ENCODE data around the gene LYRM4.

The LYRM4 gene

GRCh38 chr6:5243069-5243468 is 17.7 kb downstream of the LYRM4 start:
- H3K9me3 ChIP-seq (ENCODE audit: low read length) = no peaks in the 10 kb centered on the region
- H3K27me3 ChIP-seq (ENCODE audit: insufficient read depth, low read length) = no peaks in the 10 kb centered on the region
- no peak overlapping the region for H3K27ac ChIP-seq (ENCODE audit: low read depth, low read length, poor library complexity, severe bottlenecking)
- H3K36me3 ChIP-seq (ENCODE audit: insufficient read depth, low read length) = no peaks in the 10 kb centered on the region
- no peak overlapping the region for H2AFZ ChIP-seq (ENCODE audit: low read length)
- no peaks in the 10 kb centered on the region for H3K9me2 ChIP-seq (ENCODE audit: low read depth, low read length)
- no peak overlapping the region for H3K9ac ChIP-seq (ENCODE audit: low read length)
- no peaks in the 10 kb centered on the region for H3F3A ChIP-seq (ENCODE audit: insufficient read depth, low read length)
- no peak overlapping the region for H3K4me3 ChIP-seq (ENCODE audit: low read depth, low read length, poor library complexity, severe bottlenecking)
- TF ChIP-seq CTCF (IDR thresholded peaks at IDR 0.05; ENCODE audit: low read length) (no peak), EZH2 (IDR thresholded peaks at IDR 0.05; ENCODE audit: borderline replicate concordance, low read length) (no peak)
- no peaks in the 10 kb centered on the region for H4K20me1 ChIP-seq (ENCODE audit: insufficient read depth, low read length)
- H3K79me2 ChIP-seq (ENCODE audit: insufficient read depth, low read length) = no peaks in the 10 kb centered on the region; the same call in 1 of the 2 replicates
- H3K4me2 ChIP-seq (ENCODE audit: low read length) = no peak overlapping the region
- H3K4me1 ChIP-seq (ENCODE audit: insufficient read depth, low read length, severe bottlenecking) = no peaks in the 10 kb centered on the region

GRCh38 chr6:5241252-5241651 is 19.5 kb downstream of the LYRM4 start:
- H3K4me3 ChIP-seq (ENCODE audit: low read depth, low read length, poor library complexity, severe bottlenecking) = no peak overlapping the region

GRCh38 chr6:5238336-5238735 is 22.4 kb downstream of the LYRM4 start:
- no peaks in the 10 kb centered on the region for H3F3A ChIP-seq (ENCODE audit: insufficient read depth, low read length)
- H3K9ac ChIP-seq (ENCODE audit: low read length) = no peak overlapping the region
- H3K4me2 ChIP-seq (ENCODE audit: low read length) = no peak overlapping the region
- no peaks in the 10 kb centered on the region for H4K20me1 ChIP-seq (ENCODE audit: insufficient read depth, low read length)
- no peaks in the 10 kb centered on the region for H3K4me1 ChIP-seq (ENCODE audit: insufficient read depth, low read length, severe bottlenecking)
- peaks cover 14% of the 10 kb centered on the region; the same call in 1 of the 2 replicates for H3K36me3 ChIP-seq (ENCODE audit: insufficient read depth, low read length)
- H3K79me2 ChIP-seq (ENCODE audit: insufficient read depth, low read length) = no peaks in the 10 kb centered on the region; the same call in 1 of the 2 replicates
- no peaks in the 10 kb centered on the region for H3K9me3 ChIP-seq (ENCODE audit: low read length)
- no peaks in the 10 kb centered on the region for H3K9me2 ChIP-seq (ENCODE audit: low read depth, low read length)
- H3K4me3 ChIP-seq (ENCODE audit: low read depth, low read length, poor library complexity, severe bottlenecking) = no peak overlapping the region
- H2AFZ ChIP-seq (ENCODE audit: low read length) = no peak overlapping the region
- no peaks in the 10 kb centered on the region for H3K27me3 ChIP-seq (ENCODE audit: insufficient read depth, low read length)
- no peak overlapping the region for H3K27ac ChIP-seq (ENCODE audit: low read depth, low read length, poor library complexity, severe bottlenecking)
- TF ChIP-seq EZH2 (IDR thresholded peaks at IDR 0.05; ENCODE audit: borderline replicate concordance, low read length) = no peak
- TF ChIP-seq CTCF (IDR thresholded peaks at IDR 0.05; ENCODE audit: low read length) = no peak

More at GRCh38 chr6:5241252-5241651, 19.5 kb downstream of the LYRM4 start:
- no peaks in the 10 kb centered on the region for H4K20me1 ChIP-seq (ENCODE audit: insufficient read depth, low read length)
- no peaks in the 10 kb centered on the region for H3K27me3 ChIP-seq (ENCODE audit: insufficient read depth, low read length)
- H3K9ac ChIP-seq (ENCODE audit: low read length) = no peak overlapping the region
- H3K79me2 ChIP-seq (ENCODE audit: insufficient read depth, low read length) = no peaks in the 10 kb centered on the region; the same call in 1 of the 2 replicates
- H3K9me3 ChIP-seq (ENCODE audit: low read length) = no peaks in the 10 kb centered on the region
- H3K27ac ChIP-seq (ENCODE audit: low read depth, low read length, poor library complexity, severe bottlenecking) = no peak overlapping the region
- no peaks in the 10 kb centered on the region for H3K36me3 ChIP-seq (ENCODE audit: insufficient read depth, low read length)
- H3K9me2 ChIP-seq (ENCODE audit: low read depth, low read length) = no peaks in the 10 kb centered on the region
- no peaks in the 10 kb centered on the region for H3F3A ChIP-seq (ENCODE audit: insufficient read depth, low read length)
- TF ChIP-seq EZH2 (IDR thresholded peaks at IDR 0.05; ENCODE audit: borderline replicate concordance, low read length) (no peak), CTCF (IDR thresholded peaks at IDR 0.05; ENCODE audit: low read length) (no peak)
- H3K4me1 ChIP-seq (ENCODE audit: insufficient read depth, low read length, severe bottlenecking) = no peaks in the 10 kb centered on the region
- H2AFZ ChIP-seq (ENCODE audit: low read length) = no peak overlapping the region
- no peak overlapping the region for H3K4me2 ChIP-seq (ENCODE audit: low read length)

Measured in OCI-LY1 (cell line).